IMR-90 (cell line): Measurements from ENCODE around the gene LUZP2. TPM values are rescaled to one million over a fixed set of nuclear protein-coding genes. Genes with fewer than 3 reads are reported as not detected.

ENCODE experiments used
- ATAC-seq: fragments of 200-7000 bp; cut with Tn5 transposase; 2 replicates; pipeline ENCODE4 v1.9.1; 2020; ENCODE audit warnings: low read depth, mild to moderate bottlenecking, moderate library complexity
- BruUV-seq: library from RNA; stranded (reverse); fragments of 400-500 nt; replicated peaks from 2 replicates; lab custom pipeline; 2021; lab: Mats Ljungman, UMichigan
- CTCF ChIA-PET: fragments of 300-600 bp; formaldehyde crosslinking; extraction: SDS; loops from one replicate; lab custom pipeline; 2021; ENCODE audit warnings: antibody characterized with exemption; lab: Yijun Ruan, JAX
- POLR2A ChIA-PET: fragments of 300-600 bp; sonication (Branson Sonifier 250); formaldehyde crosslinking; loops from one replicate; lab custom pipeline; 2022; ENCODE audit warnings: antibody characterized with exemption; ENCODE audit not compliant: unreplicated experiment; lab: Charles Lee
- DNase-seq: peaks from one replicate; pipeline ENCODE4 v3.0.0; 2013
- H2AFZ ChIP-seq: replicated peaks from 2 replicates; pipeline ENCODE3; 2013; ENCODE audit warnings: low read length, mild to moderate bottlenecking; ENCODE audit not compliant: poor library complexity
- H2AK5ac ChIP-seq: 2 replicates; pipeline ENCODE4 v1.6.1; 2013; ENCODE audit warnings: low read depth, low read length, inconsistent platforms
- H2AK9ac ChIP-seq: replicated peaks from 2 replicates; pipeline ENCODE3; 2013; ENCODE audit warnings: mild to moderate bottlenecking, low read depth, low read length, moderate library complexity; ENCODE audit not compliant: poor library complexity
- H2BK120ac ChIP-seq: 2 replicates; pipeline ENCODE4 v1.6.1; 2013; ENCODE audit warnings: low read depth, low read length, inconsistent platforms
- H2BK15ac ChIP-seq: 3 replicates; pipeline ENCODE4 v1.6.1; 2013; ENCODE audit warnings: low read depth, low read length, inconsistent platforms
- H2BK20ac ChIP-seq: 2 replicates; pipeline ENCODE4 v1.6.1; 2013; ENCODE audit warnings: low read depth, mild to moderate bottlenecking, inconsistent platforms, low read length, moderate library complexity
- H2BK5ac ChIP-seq: 2 replicates; pipeline ENCODE4 v1.6.1; 2013; ENCODE audit warnings: mild to moderate bottlenecking, low read depth, low read length, inconsistent platforms; ENCODE audit not compliant: poor library complexity, severe bottlenecking
- H3K14ac ChIP-seq: replicated peaks from 2 replicates; pipeline ENCODE4 v1.6.1; 2013; ENCODE audit warnings: low read depth, low read length, inconsistent platforms
- H3K18ac ChIP-seq: 2 replicates; pipeline ENCODE4 v1.6.1; 2013; ENCODE audit warnings: low read depth, low read length, control low read depth
- H3K23ac ChIP-seq: 2 replicates; pipeline ENCODE4 v1.6.1; 2013; ENCODE audit warnings: low read depth, low read length, inconsistent platforms
- H3K27ac ChIP-seq: 2 replicates; pipeline ENCODE4 v1.5.1; 2013; ENCODE audit warnings: mild to moderate bottlenecking, control low read depth, low read length; ENCODE audit not compliant: insufficient read depth
- H3K27me3 ChIP-seq: 2 replicates; pipeline ENCODE4 v1.6.1; 2013; ENCODE audit warnings: low read length; ENCODE audit not compliant: control insufficient read depth, insufficient read depth
- H3K36me3 ChIP-seq: 2 replicates; pipeline ENCODE4 v1.6.1; 2013; ENCODE audit warnings: low read length, mixed read lengths; ENCODE audit not compliant: control insufficient read depth, insufficient read depth
- H3K4ac ChIP-seq: 2 replicates; pipeline ENCODE4 v1.6.1; 2013; ENCODE audit warnings: low read depth, low read length, inconsistent platforms
- H3K4me1 ChIP-seq: 2 replicates; pipeline ENCODE4 v1.6.1; 2013; ENCODE audit warnings: low read length, mixed read lengths; ENCODE audit not compliant: control insufficient read depth, insufficient read depth
- H3K4me2 ChIP-seq: 2 replicates; pipeline ENCODE4 v1.6.1; 2013; ENCODE audit warnings: low read depth, mild to moderate bottlenecking, control low read depth, low read length, moderate library complexity
- H3K4me3 ChIP-seq: 2 replicates; pipeline ENCODE4 v1.5.1; 2013; ENCODE audit warnings: low read depth, mild to moderate bottlenecking, control low read depth, low read length, moderate library complexity; ENCODE audit not compliant: insufficient read depth
- H3K56ac ChIP-seq: 2 replicates; pipeline ENCODE4 v1.6.1; 2013; ENCODE audit warnings: low read length, inconsistent platforms; ENCODE audit not compliant: insufficient read depth; ENCODE audit errors: extremely low read depth
- H3K79me1 ChIP-seq, 2 experiments: 2 replicates each; pipeline ENCODE4 v1.6.1; 2013; ENCODE audit warnings: low read length in 2 of 2, inconsistent platforms in 1 of 2, low read depth in 1 of 2
- H3K9ac ChIP-seq: 2 replicates; pipeline ENCODE4 v1.6.1; 2013; ENCODE audit warnings: low read depth, low read length, control low read depth
- H3K9me1 ChIP-seq: 2 replicates; pipeline ENCODE4 v1.6.1; 2013; ENCODE audit warnings: low read length, inconsistent platforms; ENCODE audit not compliant: insufficient read depth
- H3K9me3 ChIP-seq: 2 replicates; pipeline ENCODE4 v1.6.1; 2013; ENCODE audit warnings: low read length; ENCODE audit not compliant: control insufficient read depth, insufficient read depth
- H4K20me1 ChIP-seq: 2 replicates; pipeline ENCODE4 v1.6.1; 2013; ENCODE audit warnings: low read length, inconsistent platforms; ENCODE audit not compliant: insufficient read depth
- H4K5ac ChIP-seq: 2 replicates; pipeline ENCODE4 v1.6.1; 2013; ENCODE audit warnings: mild to moderate bottlenecking, low read depth, low read length, control low read depth
- H4K8ac ChIP-seq, 2 experiments: 2 replicates each; pipeline ENCODE4 v1.6.1; 2013; ENCODE audit warnings: low read depth in 2 of 2, low read length in 2 of 2, control low read depth in 1 of 2, inconsistent platforms in 1 of 2
- H4K91ac ChIP-seq: 2 replicates; pipeline ENCODE4 v1.6.1; 2013; ENCODE audit warnings: low read depth, low read length, inconsistent platforms; ENCODE audit not compliant: insufficient read depth
- BHLHE40 ChIP-seq: fragments of 150-350 bp; IDR thresholded peaks from 2 replicates; pipeline ENCODE4 v1.6.1; 2016; ENCODE audit warnings: mild to moderate bottlenecking, low read depth, low read length
- CHD1 ChIP-seq: IDR thresholded peaks from 2 replicates; pipeline ENCODE4 v1.6.1; 2012; ENCODE audit warnings: low read depth, low read length, improper control_type of control experiment
- CTCF ChIP-seq: conservative IDR thresholded peaks from 2 replicates; pipeline ENCODE4 v1.5.1; 2012; ENCODE audit warnings: mild to moderate bottlenecking, low read depth, low read length, improper control_type of control experiment
- ELK1 ChIP-seq: fragments of 150-350 bp; IDR thresholded peaks from 2 replicates; pipeline ENCODE4 v1.6.1; 2016; ENCODE audit warnings: low read depth, mild to moderate bottlenecking, low read length, moderate library complexity, borderline replicate concordance
- FOS ChIP-seq: fragments of 150-350 bp; IDR thresholded peaks from 2 replicates; pipeline ENCODE4 v1.6.1; 2016; ENCODE audit warnings: low read depth, low read length
- MAFK ChIP-seq: IDR thresholded peaks from 2 replicates; pipeline ENCODE4 v1.6.1; 2012; ENCODE audit warnings: low read depth, low read length, improper control_type of control experiment
- MAZ ChIP-seq: IDR thresholded peaks from 2 replicates; pipeline ENCODE4 v1.6.1; 2012; ENCODE audit warnings: low read depth, mild to moderate bottlenecking, low read length, improper control_type of control experiment, moderate library complexity, borderline replicate concordance
- MXI1 ChIP-seq: IDR thresholded peaks from 2 replicates; pipeline ENCODE4 v1.6.1; 2012; ENCODE audit warnings: low read depth, mild to moderate bottlenecking, low read length, moderate library complexity, borderline replicate concordance
- NFE2L2 ChIP-seq: fragments of 150-350 bp; IDR thresholded peaks from 2 replicates; pipeline ENCODE4 v1.6.1; 2016; ENCODE audit warnings: low read depth, mild to moderate bottlenecking, low read length
- POLR2A ChIP-seq: IDR thresholded peaks from 2 replicates; pipeline ENCODE4 v1.6.1; 2012; ENCODE audit warnings: mild to moderate bottlenecking, low read depth, low read length
- RAD21 ChIP-seq: IDR thresholded peaks from 2 replicates; pipeline ENCODE4 v1.6.1; 2012; ENCODE audit warnings: low read length, improper control_type of control experiment
- RCOR1 ChIP-seq: IDR thresholded peaks from 2 replicates; pipeline ENCODE4 v1.6.1; 2012; ENCODE audit warnings: mild to moderate bottlenecking, low read length, improper control_type of control experiment; ENCODE audit not compliant: insufficient replicate concordance
- RFX5 ChIP-seq: IDR thresholded peaks from 2 replicates; pipeline ENCODE4 v1.8.0; 2012; ENCODE audit warnings: low read depth, mild to moderate bottlenecking, low read length, moderate library complexity
- SMC3 ChIP-seq: fragments of 150-350 bp; IDR thresholded peaks from 2 replicates; pipeline ENCODE4 v1.6.1; 2016; ENCODE audit warnings: low read depth, mild to moderate bottlenecking, antibody characterized with exemption, low read length, moderate library complexity
- USF2 ChIP-seq: fragments of 150-350 bp; IDR thresholded peaks from 2 replicates; pipeline ENCODE4 v1.6.1; 2017; ENCODE audit warnings: mild to moderate bottlenecking, antibody characterized with exemption, low read length, low read depth
- WGBS, 2 experiments: methylation state at CpG; one replicate each; pipeline versions ENCODE4 v1.1.5 to v1.1.7; 2013; ENCODE audit warnings: missing lambda C conversion rate in 2 of 2; ENCODE audit not compliant: insufficient read length in 1 of 2; ENCODE audit errors: extremely low coverage in 2 of 2; 5-methylcytosine and 5-hydroxymethylcytosine counted together
- dilution Hi-C: fragments of 300-500 bp; cut with HindIII; formaldehyde crosslinking; loops from one replicate; pipeline ENCODE4 v1.14.3; 2018; ENCODE audit warnings: low sequenced_read_pairs; ENCODE audit not compliant: unreplicated experiment
- in situ Hi-C: fragments of 300-500 bp; cut with MboI; formaldehyde crosslinking; loops from 3 replicates; pipeline ENCODE4 v1.14.3; 2019; ENCODE audit warnings: low sequenced_read_pairs, inconsistent platforms, mixed read lengths
- intact Hi-C: fragments of 100-400 bp; cut with micrococcal nuclease; formaldehyde crosslinking; loops from 2 replicates; pipeline ENCODE4 v1.10.0; 2022
- polyA plus RNA-seq, 3 experiments: library from polyadenylated mRNA; depleted of rRNA; stranded (reverse); fragments of >200 nt; gene quantifications; 2 replicates each; pipeline ENCODE4 v1.2.3, GENCODE V29; 2012; ENCODE audit warnings: low replicate concordance in 1 of 3
- total RNA-seq: library from RNA; depleted of rRNA; stranded (reverse); fragments of >200 nt; gene quantifications from 2 replicates; pipeline ENCODE4 v1.2.3, GENCODE V29; 2012

Gene LUZP2
- total and polyA plus RNA-seq, 2 of the 4 experiments (the other 2 are of a cell fraction) = 0.89 to 2.0 TPM

- Histone ChIP-seq H3K18ac (peak overlapping the region; percentile 85; the same call in 1 of the 2 replicates), H3K4me2 (peak overlapping the region; percentile 75; the same call in 1 of the 2 replicates), H2BK20ac (peak overlapping the region; percentile 33; the same call in 1 of the 2 replicates), H3K36me3 (no peaks in the 10 kb centered on the region), H4K5ac (peak overlapping the region; percentile 78; the same call in 1 of the 2 replicates), H4K20me1 (no peaks in the 10 kb centered on the region), H4K91ac (no peak overlapping the region), H2BK120ac (peak overlapping the region; percentile 64), H3K4me3 (no peak overlapping the region), H3K9me3 (no peaks in the 10 kb centered on the region), H3K79me1 (no peaks in the 10 kb centered on the region), H3K27me3 (no peaks in the 10 kb centered on the region), H3K23ac (no peak overlapping the region), H2AK5ac (no peak overlapping the region), H3K9ac (no peak overlapping the region), H3K56ac (no peak overlapping the region; the same call in 1 of the 2 replicates), H3K4me1 (peaks cover 1% of the 10 kb centered on the region; the same call in 1 of the 2 replicates), H3K27ac (peak overlapping the region; percentile 62; the same call in 1 of the 2 replicates), H2AFZ (no peak overlapping the region), H4K8ac (peak overlapping the region in 1 of 2 experiments; percentile 21; a peak in 1 of 4 replicates), H2BK15ac (no peak overlapping the region), H3K14ac (no peak overlapping the region; the same call in 1 of the 2 replicates), H3K9me1 (no peaks in the 10 kb centered on the region), H2AK9ac (no peak overlapping the region), H2BK5ac (peak overlapping the region; percentile 94), H3K4ac (no peak overlapping the region)
- dilution Hi-C loops (no loop called here), intact Hi-C loops (no loop called here), in situ Hi-C loops (no loop called here)
- no peak for TF ChIP-seq RFX5
- TF ChIP-seq POLR2A = no peak
- TF ChIP-seq RCOR1 = no peak
- no peak for TF ChIP-seq BHLHE40
- TF ChIP-seq RAD21 = no peak
- TF ChIP-seq NFE2L2 = no peak
- no peak for TF ChIP-seq CTCF
- TF ChIP-seq MAZ = no peak
- TF ChIP-seq SMC3 = no peak
- no peak for TF ChIP-seq USF2
- TF ChIP-seq ELK1 = no peak
- TF ChIP-seq CHD1 = no peak
- no peak for TF ChIP-seq MXI1
- no peak for TF ChIP-seq MAFK
- TF ChIP-seq FOS = no peak
- ATAC-seq (peak; percentile 91), DNase-seq (peak; percentile 49)
- ChIA-PET CTCF (no interaction called here), POLR2A (no interaction called here)
- BruUV-seq = no TSS peak
- WGBS, 2 experiments = 100% methylated on average over 1 of the region's 3 CpGs; no CpG with 5 or more reads in 1 of the 2 experiments
Measured at GRCh38 chr11:24531528-24531927, 34.7 kb downstream of the LUZP2 start.
